OCI-M2 (cell line): Measurements from ENCODE around the gene NARF.

Experiments
- DNase-seq: peaks from one replicate; lab custom pipeline; 2025; ENCODE audit not compliant: unreplicated experiment; lab: John Stamatoyannopoulos, UW

NARF gene

GRCh38 chr17:82433560-82434215 is 24.9 kb upstream of the NARF start:
- DNase-seq: no peak

GRCh38 chr17:82434216-82434565 is 24.4 kb upstream of the NARF start:
- no peak for DNase-seq

DNA sequence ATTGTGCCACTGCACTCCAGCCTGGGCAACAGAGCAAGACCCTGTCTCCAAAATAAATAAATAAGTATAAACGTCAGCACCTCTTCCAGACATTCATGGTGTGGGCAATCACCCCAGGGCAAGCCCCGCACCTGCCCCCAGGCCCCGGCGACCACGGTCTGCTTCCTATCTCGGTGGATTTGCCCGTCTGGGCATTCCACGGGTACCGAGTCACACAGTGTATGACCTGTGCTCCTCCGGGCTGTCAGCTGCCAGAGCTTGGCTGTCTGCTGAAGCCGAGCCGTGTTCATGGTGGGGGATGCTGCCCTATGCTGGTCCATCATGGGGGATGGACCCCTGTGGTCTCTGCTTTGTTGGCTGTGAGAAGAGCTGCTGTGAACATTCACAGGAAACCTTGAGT is 23.4 kb upstream of the NARF start:
- no peak for DNase-seq

DNA sequence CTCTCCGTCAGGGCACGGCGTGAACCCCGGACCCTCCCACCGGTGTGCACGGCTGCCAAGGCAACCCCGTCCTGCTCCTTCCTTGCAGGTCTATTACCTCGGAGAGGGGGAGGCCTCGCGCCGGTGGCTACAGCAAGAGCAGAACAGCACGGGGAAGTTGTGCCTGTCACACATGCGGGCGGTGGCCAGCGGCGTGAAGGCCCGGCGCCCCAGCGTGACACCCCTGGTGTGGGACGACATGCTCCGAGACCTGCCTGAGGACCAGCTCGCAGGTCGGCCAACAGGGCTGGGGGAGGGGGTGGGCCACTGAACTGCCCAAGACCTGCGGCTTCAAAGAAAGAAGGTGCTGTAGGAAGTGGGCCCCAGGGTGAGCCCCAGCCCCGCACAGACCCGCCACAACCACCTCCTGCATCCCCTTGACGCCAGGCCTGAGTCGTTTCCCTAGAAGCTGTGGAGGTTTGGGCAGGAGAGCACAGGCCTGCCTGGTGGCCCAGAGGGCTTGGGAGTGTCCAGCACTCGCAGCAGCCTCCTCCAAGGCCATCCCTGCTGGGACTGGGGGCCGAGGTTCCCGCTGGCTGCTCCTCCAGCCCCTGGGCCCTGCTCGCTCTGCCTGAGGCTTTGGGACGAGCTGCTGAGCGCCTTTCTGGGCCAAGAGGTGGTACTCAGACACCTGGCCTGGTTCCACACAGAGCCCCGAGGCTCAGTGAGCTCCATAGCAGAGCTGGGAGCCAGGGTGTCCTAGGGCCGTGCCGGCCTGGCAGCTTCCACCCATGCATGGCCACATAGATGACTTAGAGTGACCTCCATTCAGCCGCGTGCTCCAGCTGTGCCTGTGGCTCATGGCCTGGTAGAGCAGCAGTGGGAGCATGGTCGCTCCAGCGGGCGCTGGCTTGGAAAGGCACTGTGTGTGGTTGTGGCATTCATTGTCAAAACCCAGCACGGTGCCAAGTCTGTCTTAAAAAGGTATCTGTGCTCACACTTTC is 22.6 kb upstream of the NARF start:
- no peak for DNase-seq

DNA sequence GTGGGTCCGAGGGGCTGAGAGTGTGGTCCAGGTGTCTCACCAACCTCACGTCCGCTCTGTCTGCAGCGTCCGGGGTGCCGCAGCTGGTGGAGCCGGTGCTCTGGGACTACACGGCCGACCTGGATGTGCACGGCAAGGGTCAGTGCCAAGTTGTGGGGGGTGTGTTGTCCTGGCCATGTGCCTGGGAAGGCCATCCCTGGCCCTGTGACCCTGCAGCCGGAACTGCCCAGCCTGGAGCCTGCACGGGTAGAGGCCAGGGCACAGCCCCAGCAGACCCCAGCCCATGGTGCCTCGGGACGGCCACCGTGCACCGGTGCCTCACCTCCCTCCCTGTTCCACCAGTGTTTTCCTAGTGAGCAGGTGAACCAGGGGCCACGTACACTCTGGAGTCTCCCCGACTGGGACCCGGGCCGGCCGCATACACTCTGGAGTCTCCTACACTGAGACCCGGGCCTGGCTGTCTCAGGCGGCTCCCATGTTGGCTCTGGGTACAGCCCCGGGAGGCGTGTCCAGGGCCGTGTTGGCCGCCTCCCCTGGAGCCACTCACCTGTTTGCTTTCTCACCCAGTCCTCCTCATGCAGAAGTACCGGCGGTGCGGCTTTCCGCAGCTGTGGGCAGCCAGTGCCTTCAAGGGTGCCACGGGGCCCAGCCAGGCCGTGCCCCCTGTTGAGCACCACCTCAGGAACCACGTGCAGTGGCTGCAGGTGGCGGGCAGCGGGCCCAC is 21.8 kb upstream of the NARF start:
- DNase-seq: no peak

- no peak for DNase-seq
Measured at GRCh38 chr17:82437325-82437668, 21.2 kb upstream of the NARF start.

GRCh38 chr17:82438401-82439193 is 19.9 kb upstream of the NARF start:
- DNase-seq: no peak

- DNase-seq: no peak
Measured at GRCh38 chr17:82439194-82439828, 19.2 kb upstream of the NARF start.

DNA sequence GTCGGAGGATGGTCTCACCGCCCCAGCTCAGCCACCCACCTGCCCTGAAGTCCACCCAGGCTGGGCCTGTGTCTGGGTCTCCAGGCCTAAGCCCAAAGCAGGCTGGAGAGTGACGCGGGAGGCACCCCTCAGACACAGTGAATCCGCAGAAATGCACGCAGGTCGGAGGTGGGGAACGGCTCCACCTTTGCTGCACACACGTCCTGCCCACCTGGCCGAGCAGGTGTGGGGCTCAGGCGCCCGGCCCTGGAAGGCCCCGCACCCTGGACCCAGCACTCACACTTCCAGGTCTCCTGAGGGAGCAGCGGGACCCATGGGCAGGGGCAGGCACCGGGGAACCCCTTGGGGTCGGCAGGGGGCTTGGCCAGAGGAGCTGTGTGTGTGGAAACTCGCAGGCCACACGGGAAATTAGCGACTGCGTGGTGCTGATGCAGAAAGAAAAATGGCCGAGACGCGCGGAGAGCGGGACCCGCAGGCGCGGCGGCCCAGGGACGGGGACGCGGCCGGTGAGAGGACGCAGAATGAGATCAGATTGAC is 18.6 kb upstream of the NARF start:
- no peak for DNase-seq

- no peak for DNase-seq
Measured at GRCh38 chr17:82440469-82440981, 18.0 kb upstream of the NARF start.

DNA sequence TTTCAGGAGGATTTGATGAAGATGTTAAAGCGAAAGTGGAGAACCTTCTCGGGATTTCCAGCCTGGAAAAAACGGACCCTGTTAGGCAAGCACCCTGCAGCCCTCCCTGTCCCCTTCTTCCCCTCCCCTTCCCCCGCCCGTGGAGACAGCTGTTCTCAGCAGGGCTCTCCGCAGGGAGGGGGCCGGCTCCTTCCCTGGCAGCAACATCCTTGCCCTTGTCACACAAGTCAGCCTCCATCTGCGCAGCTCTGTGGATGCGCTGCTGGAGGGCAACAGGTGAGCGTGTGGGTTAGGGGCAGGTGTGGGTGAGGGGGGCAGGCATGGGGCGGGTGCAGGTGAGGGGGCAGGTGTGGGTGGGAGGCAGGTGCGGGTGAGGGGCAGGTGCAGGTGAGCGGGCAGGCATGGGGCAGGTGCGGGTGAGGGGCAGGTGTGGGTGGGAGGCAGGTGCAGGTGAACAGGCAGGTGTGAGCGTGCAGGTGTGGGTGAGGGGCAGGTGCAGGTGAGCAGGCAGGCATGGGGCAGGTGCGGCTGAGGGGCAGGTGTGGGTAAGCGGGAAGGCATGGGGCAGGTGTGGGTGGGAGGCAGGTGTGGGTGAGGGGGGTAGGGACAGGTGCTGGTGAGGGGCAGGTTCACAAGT is 17.4 kb upstream of the NARF start:
- no peak for DNase-seq

DNA sequence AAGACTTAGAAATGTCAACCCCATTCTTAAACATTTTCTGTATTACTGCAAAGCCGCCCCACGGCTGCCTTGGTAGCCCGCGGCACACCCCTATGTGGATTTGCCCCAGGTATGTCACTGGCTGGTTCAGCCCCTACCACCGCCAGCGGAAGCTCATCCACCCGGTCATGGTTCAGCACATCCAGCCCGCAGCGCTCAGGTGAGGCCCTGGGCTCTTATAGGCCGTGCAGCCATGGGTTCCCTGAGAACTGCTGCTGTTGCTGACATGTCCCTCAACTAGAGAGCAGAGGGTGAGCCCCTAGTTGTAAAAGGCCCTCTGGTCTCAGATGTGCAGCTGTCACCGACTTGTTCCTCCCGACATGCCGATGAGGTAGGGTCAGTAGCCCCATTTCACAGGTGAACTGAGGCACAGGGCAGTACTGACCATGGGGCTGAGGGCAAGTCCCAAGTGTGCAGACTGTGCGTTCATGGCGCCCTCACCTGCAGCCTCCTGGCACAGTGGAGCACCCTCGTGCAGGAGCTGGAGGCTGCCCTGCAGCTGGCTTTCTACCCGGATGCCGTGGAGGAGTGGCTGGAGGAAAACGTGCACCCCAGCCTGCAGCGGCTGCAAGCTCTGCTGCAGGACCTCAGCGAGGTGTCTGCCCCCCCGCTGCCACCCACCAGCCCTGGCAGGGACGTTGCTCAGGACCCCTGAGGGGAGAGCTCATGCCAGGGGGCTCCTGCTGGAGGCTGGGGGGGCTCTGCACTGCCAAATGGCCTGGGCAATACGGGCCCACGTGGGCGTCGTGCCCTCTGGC is 16.7 kb upstream of the NARF start:
- no peak for DNase-seq

- no peak for DNase-seq
Measured at GRCh38 chr17:82442643-82443464, 15.7 kb upstream of the NARF start.

GRCh38 chr17:82443465-82444283 is 14.9 kb upstream of the NARF start:
- no peak for DNase-seq

DNA sequence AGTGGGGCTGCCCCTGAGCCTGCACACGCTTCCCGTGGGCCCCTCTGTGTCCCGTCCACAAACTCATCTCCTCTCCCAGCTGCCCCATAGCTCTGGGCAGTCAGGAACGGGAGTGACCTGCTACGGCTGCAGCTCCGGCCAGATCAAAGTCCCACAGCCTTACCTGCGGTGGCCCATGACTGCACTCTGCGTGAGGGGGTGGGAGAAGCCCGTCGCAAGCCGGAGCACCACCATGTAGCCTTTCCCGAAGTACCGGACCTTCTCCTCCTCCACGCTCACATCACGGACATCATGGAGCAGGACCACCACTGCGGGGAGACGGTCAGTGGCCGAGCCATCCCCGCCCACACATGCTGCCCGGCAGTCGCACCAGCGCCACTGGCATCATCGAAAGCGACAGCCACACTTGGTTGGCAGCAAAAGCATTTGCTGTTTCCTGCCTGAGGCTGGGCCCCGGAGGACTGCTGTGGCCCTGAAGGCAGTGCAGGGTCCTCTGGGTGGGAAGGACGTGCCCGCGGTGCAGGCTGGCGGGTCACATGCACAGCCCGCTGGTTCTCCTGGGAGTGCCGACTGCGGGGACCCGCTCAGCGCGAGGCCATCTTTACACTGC is 14.2 kb upstream of the NARF start:
- no peak for DNase-seq

GRCh38 chr17:82444941-82445521 is 13.5 kb upstream of the NARF start:
- no peak for DNase-seq
